HUDEP-2 (cell line): Measurements from ENCODE around the gene CTNNA2.
A peak's percentile ranks its signal among the peaks of the same experiment; 100 is the strongest.

Source experiments
- DNase-seq, 76 experiments: peaks; one replicate each; lab custom pipeline; 2025; ENCODE audit not compliant: unreplicated experiment in 76 of 76; lab: John Stamatoyannopoulos, UW

CTNNA2 gene

GRCh38 chr2:79966882-79967281, 454.0 kb downstream of the CTNNA2 start:
- DNase-seq: no peak

- DNase-seq: no peak
Observed at GRCh38 chr2:79971807-79972206, 459.0 kb downstream of the CTNNA2 start.

GRCh38 chr2:79972661-79973060, 459.8 kb downstream of the CTNNA2 start:
- DNase-seq: no peak

GRCh38 chr2:79975791-79976565, 463.1 kb downstream of the CTNNA2 start:
- DNase-seq: no peak

GRCh38 chr2:79977792-79978191, 464.9 kb downstream of the CTNNA2 start:
- DNase-seq: no peak

GRCh38 chr2:79980116-79980515, 467.3 kb downstream of the CTNNA2 start:
- DNase-seq: no peak

- no peak for DNase-seq
Observed at GRCh38 chr2:79980816-79981215, 468.0 kb downstream of the CTNNA2 start.

GRCh38 chr2:79981316-79981715, 468.5 kb downstream of the CTNNA2 start:
- DNase-seq: no peak

GRCh38 chr2:79982445-79982844, 469.6 kb downstream of the CTNNA2 start:
- DNase-seq: peak in 10 of 76 experiments; percentile 2 to 21 (median 6)

GRCh38 chr2:79984476-79984875, 471.6 kb downstream of the CTNNA2 start:
- DNase-seq: no peak

GRCh38 chr2:79985145-79985544, 472.3 kb downstream of the CTNNA2 start:
- DNase-seq: no peak

GRCh38 chr2:79985571-79985970, 472.7 kb downstream of the CTNNA2 start:
- DNase-seq: no peak

GRCh38 chr2:79993144-79993543, 480.3 kb downstream of the CTNNA2 start:
- DNase-seq: no peak

GRCh38 chr2:79994161-79994560, 481.3 kb downstream of the CTNNA2 start:
- no peak for DNase-seq

- no peak for DNase-seq
Observed at GRCh38 chr2:79994965-79995364, 482.1 kb downstream of the CTNNA2 start.

- DNase-seq: no peak
Observed at GRCh38 chr2:79996709-79997108, 483.9 kb downstream of the CTNNA2 start.

GRCh38 chr2:80001701-80002101, 488.9 kb downstream of the CTNNA2 start:
- DNase-seq: no peak

GRCh38 chr2:80002112-80002511, 489.3 kb downstream of the CTNNA2 start:
- DNase-seq: no peak

GRCh38 chr2:80002568-80003157, 489.8 kb downstream of the CTNNA2 start:
- no peak for DNase-seq

GRCh38 chr2:80007777-80008503, 495.1 kb downstream of the CTNNA2 start:
- DNase-seq: no peak

GRCh38 chr2:80008596-80008995, 495.7 kb downstream of the CTNNA2 start:
- DNase-seq: no peak

GRCh38 chr2:80009211-80009610, 496.4 kb downstream of the CTNNA2 start:
- DNase-seq: no peak
